Fibroblast of mammary gland (primary cell): Measurements from ENCODE around the gene FAM222A.

Source experiments
- DNase-seq: peaks from one replicate; pipeline ENCODE4 v3.0.0-alpha.2; 2010; ENCODE audit warnings: low read depth
- H3K4me3 ChIP-seq: 2 replicates; pipeline ENCODE4 v1.5.1; 2011; ENCODE audit warnings: low read depth, mild to moderate bottlenecking, low read length, moderate library complexity; ENCODE audit not compliant: control insufficient read depth
- TF ChIP-seq, protein P1 (sequence below): conservative IDR thresholded peaks from 2 replicates; pipeline ENCODE4 v1.5.1; 2011; ENCODE audit warnings: low read depth, low read length, inconsistent platforms; ENCODE audit not compliant: control insufficient read depth, insufficient read depth

The FAM222A gene

DNA sequence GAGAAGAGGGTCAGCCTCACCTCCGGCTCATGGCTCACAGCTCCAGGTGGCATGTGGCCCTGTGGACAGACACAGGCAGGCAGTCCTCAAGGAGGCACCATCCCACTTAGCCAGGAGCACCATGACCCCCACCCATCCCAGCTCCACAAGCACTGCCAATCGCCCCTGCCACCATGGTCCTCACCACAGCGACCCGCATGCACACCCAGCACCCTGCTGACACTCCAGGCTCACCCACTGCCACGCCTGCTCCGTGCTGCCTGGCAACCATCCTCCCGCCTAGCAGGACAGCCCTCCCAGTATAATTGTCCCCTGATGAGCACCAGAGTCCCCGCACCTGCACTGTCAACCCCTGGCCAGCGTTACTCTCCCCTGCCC is 68.7 kb downstream of the FAM222A start:
- TF ChIP-seq, protein P1, sequence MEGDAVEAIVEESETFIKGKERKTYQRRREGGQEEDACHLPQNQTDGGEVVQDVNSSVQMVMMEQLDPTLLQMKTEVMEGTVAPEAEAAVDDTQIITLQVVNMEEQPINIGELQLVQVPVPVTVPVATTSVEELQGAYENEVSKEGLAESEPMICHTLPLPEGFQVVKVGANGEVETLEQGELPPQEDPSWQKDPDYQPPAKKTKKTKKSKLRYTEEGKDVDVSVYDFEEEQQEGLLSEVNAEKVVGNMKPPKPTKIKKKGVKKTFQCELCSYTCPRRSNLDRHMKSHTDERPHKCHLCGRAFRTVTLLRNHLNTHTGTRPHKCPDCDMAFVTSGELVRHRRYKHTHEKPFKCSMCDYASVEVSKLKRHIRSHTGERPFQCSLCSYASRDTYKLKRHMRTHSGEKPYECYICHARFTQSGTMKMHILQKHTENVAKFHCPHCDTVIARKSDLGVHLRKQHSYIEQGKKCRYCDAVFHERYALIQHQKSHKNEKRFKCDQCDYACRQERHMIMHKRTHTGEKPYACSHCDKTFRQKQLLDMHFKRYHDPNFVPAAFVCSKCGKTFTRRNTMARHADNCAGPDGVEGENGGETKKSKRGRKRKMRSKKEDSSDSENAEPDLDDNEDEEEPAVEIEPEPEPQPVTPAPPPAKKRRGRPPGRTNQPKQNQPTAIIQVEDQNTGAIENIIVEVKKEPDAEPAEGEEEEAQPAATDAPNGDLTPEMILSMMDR = no peak

GRCh38 chr12:109783135-109783964 is 69.7 kb downstream of the FAM222A start:
- no peak overlapping the region for H3K4me3 ChIP-seq
- TF ChIP-seq, protein P1 = no peak
- DNase-seq = no peak

More for the DNA sequence above, 68.7 kb downstream of the FAM222A start:
- H3K4me3 ChIP-seq = no peak overlapping the region
- DNase-seq = no peak

- TF ChIP-seq, protein P1 = no peak
- H3K4me3 ChIP-seq = no peak overlapping the region
Observed at GRCh38 chr12:109783965-109784244, 70.3 kb downstream of the FAM222A start.

GRCh38 chr12:109785854-109786253 is 72.2 kb downstream of the FAM222A start:
- DNase-seq = no peak
- TF ChIP-seq, protein P1 = no peak
- no peak overlapping the region for H3K4me3 ChIP-seq

More at GRCh38 chr12:109783965-109784244, 70.3 kb downstream of the FAM222A start:
- DNase-seq = no peak

DNA sequence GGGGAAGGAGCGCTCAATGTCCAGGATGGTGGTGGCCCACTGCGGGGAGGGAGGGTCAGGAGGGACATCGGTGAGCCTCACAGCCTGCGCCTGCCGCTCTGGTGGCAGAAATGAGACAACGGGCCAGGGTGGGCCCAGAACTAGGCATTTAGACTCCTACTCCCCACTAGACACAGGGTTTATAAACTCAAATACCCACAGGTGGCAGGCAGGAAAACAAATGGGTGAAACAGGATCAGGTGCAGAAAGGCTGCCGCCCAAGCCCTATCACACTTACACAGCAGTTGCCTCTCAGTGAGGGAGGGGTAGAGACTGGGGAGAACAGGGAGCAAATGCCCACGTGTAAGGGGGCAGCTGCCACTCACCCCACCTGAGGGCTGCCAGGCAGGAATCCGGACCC is 73.2 kb downstream of the FAM222A start:
- no peak overlapping the region for H3K4me3 ChIP-seq
- no peak for DNase-seq
- TF ChIP-seq, protein P1 = no peak

DNA sequence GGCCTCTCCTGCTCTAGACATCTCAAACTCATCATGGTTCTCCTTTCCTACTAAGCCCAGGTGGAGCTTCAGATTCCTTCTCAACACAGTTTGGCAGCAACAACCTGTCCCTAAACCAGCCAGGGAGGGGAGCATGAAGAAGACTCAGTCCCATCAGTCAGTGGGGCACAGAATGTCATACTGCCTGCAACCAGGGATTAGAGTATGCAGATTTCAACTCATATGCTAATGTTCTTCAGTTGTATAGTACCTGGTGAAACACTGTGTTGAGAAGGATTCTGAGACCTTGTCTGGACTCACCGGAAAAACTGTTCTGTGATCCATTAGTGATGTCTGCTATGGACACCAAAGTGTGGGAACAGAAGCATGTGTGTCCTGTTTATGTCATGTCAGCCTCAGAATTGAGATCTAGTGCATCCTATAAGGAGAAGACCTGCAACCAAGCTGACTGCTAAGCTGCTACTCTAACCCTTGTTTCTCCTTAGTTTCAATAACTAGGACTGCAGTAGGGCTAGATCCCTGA is 76.0 kb downstream of the FAM222A start:
- TF ChIP-seq, protein P1 = no peak
- DNase-seq = peak; percentile 12
- H3K4me3 ChIP-seq = no peak overlapping the region

- TF ChIP-seq, protein P1 = no peak
- DNase-seq = no peak
- no peak overlapping the region for H3K4me3 ChIP-seq
Observed at GRCh38 chr12:109792992-109793391, 79.4 kb downstream of the FAM222A start.
